ENCODE measurements around the gene CXCL13.
"Not testable (repeated sequence)": the region's sequence is repeated elsewhere in the genome, so short reads cannot be mapped to it uniquely, and the experiment has no call there.

The CXCL13 gene

GRCh38 chr4:77601614-77602187, 3.9 kb upstream of the CXCL13 start:
- no peak for DNase-seq

- DNase-seq: no peak
Measured at GRCh38 chr4:77613267-77613666, 7.6 kb downstream of the CXCL13 start.

- no peak for DNase-seq
Measured at GRCh38 chr4:77615153-77615552, 9.5 kb downstream of the CXCL13 start.

- no peak for DNase-seq
Measured at GRCh38 chr4:77617203-77617602, 11.6 kb downstream of the CXCL13 start.

- DNase-seq: peak in 51 of 58 donors; percentile 2 to 76 (median 36)
Measured at GRCh38 chr4:77618383-77619241, 13.0 kb downstream of the CXCL13 start.

- peak in 17 of 58 donors; percentile 0 to 53 (median 8) for DNase-seq
Measured at GRCh38 chr4:77619408-77619807, 13.8 kb downstream of the CXCL13 start.

GRCh38 chr4:77621254-77621653, 15.6 kb downstream of the CXCL13 start:
- no peak for DNase-seq

- no peak for DNase-seq
Measured at GRCh38 chr4:77623091-77623490, 17.5 kb downstream of the CXCL13 start.

GRCh38 chr4:77624213-77624612, 18.6 kb downstream of the CXCL13 start:
- DNase-seq: no peak

- DNase-seq: no peak
Measured at GRCh38 chr4:77625485-77625884, 19.9 kb downstream of the CXCL13 start.

GRCh38 chr4:77629885-77630284, 24.3 kb downstream of the CXCL13 start:
- no peak for DNase-seq

GRCh38 chr4:77631276-77631675, 25.7 kb downstream of the CXCL13 start:
- no peak for DNase-seq

GRCh38 chr4:77634132-77634785, 28.6 kb downstream of the CXCL13 start:
- DNase-seq: no peak

- DNase-seq: no peak
Measured at GRCh38 chr4:77635246-77635645, 29.6 kb downstream of the CXCL13 start.

GRCh38 chr4:77635876-77636275, 30.3 kb downstream of the CXCL13 start:
- DNase-seq: no peak

- no peak for DNase-seq
Measured at GRCh38 chr4:77636902-77637301, 31.3 kb downstream of the CXCL13 start.

GRCh38 chr4:77644069-77644468, 38.4 kb downstream of the CXCL13 start:
- not testable (repeated sequence) for DNase-seq

- no peak for DNase-seq
Measured at GRCh38 chr4:77650787-77651186, 45.2 kb downstream of the CXCL13 start.

- DNase-seq: no peak
Measured at GRCh38 chr4:77651820-77652219, 46.2 kb downstream of the CXCL13 start.

- peak in 17 of 58 donors; percentile 2 to 51 (median 13) for DNase-seq
Measured at GRCh38 chr4:77652237-77652897, 46.7 kb downstream of the CXCL13 start.

GRCh38 chr4:77653162-77653758, 47.6 kb downstream of the CXCL13 start:
- no peak for DNase-seq

Data from anterior cingulate cortex (tissue), 58 donors.